Heart left ventricle (tissue), 16 donors: ENCODE data around the gene AFG3L2. TPM values are rescaled to one million over a fixed set of nuclear protein-coding genes. Genes with fewer than 3 reads are reported as not detected.
A peak's percentile ranks its signal among the peaks of the same experiment; 100 is the strongest.

Experiments
- ATAC-seq, 4 donors: fragments of 200-7000 bp; cut with Tn5 transposase; one replicate each; pipeline ENCODE4 v1.9.1; 2020 to 2022; ENCODE audit warnings: moderate library complexity in 4 of 4, mild to moderate bottlenecking in 3 of 4, moderate number of reproducible peaks in 1 of 4
- DNase-seq, 5 donors: peaks; one replicate each; pipeline ENCODE4 v3.0.0-alpha.2; 2020
- H3K27ac ChIP-seq, 12 donors: fragments of 200-600 bp; sonication (generic) in 4 of 12; one replicate each; pipeline versions ENCODE4 v1.5.0 to v1.8.0; 2016 to 2022; ENCODE audit warnings: mild to moderate bottlenecking in 2 of 12
- H3K27me3 ChIP-seq, 9 donors: fragments of 200-600 bp; sonication (generic) in 2 of 9; one replicate each; pipeline versions ENCODE4 v1.5.1 to v1.8.0; 2016 to 2022; ENCODE audit warnings: mild to moderate bottlenecking in 3 of 9
- H3K36me3 ChIP-seq, 9 donors: fragments of 200-600 bp; sonication (generic) in 2 of 9; one replicate each; pipeline versions ENCODE4 v1.5.0 to v1.8.0; 2018 to 2022; ENCODE audit warnings: mild to moderate bottlenecking in 2 of 9
- H3K4me1 ChIP-seq, 12 donors: fragments of 200-600 bp; sonication (generic) in 4 of 12; one replicate each; pipeline versions ENCODE4 v1.5.0 to v1.8.0; 2016 to 2022; ENCODE audit warnings: mild to moderate bottlenecking in 3 of 12
- H3K4me3 ChIP-seq, 12 donors: fragments of 200-600 bp; sonication (generic) in 4 of 12; one replicate each; pipeline versions ENCODE4 v1.5.0 to v1.8.0; 2017 to 2022; ENCODE audit warnings: mild to moderate bottlenecking in 9 of 12, moderate library complexity in 4 of 12
- H3K9me3 ChIP-seq, 12 donors: fragments of 200-600 bp; sonication (generic) in 4 of 12; one replicate each; pipeline versions ENCODE4 v1.5.0 to v1.8.0; 2016 to 2022; ENCODE audit warnings: mild to moderate bottlenecking in 1 of 12
- POLR2A ChIP-seq, 2 donors: fragments of 450-650 bp; IDR thresholded peaks; one replicate each; pipeline ENCODE4 v1.6.1; 2017; ENCODE audit warnings: antibody characterized with exemption in 2 of 2, mild to moderate bottlenecking in 2 of 2, moderate library complexity in 2 of 2
- WGBS, 4 donors: extraction: QIAGEN DNeasy Blood & Tissue Kit in 2 of 4; methylation state at CpG; one replicate each; pipeline versions ENCODE4 v1.1.5 to v1.1.7; 2013 to 2018; 5-methylcytosine and 5-hydroxymethylcytosine counted together
- intact Hi-C, 10 donors: fragments of 100-400 bp; cut with DNase I; formaldehyde crosslinking; loops; one replicate each; pipeline versions ENCODE4 v1.11.1 to v1.14.2; 2022
- polyA plus RNA-seq, 2 donors: library from polyadenylated mRNA; stranded (reverse); fragments of 200-250 nt; gene quantifications; one replicate each; pipeline ENCODE4 v1.2.3, GENCODE V29; 2013
- total RNA-seq, 9 donors: library from RNA; depleted of rRNA in 2 of 9; stranded (reverse); fragments of >200 nt in 2 of 9; fragmentation: NEBNext Ultra II Directional in 3 of 9; extraction: Animal tissue kit (Norgen Biotek cat#: 25700) in 3 of 9; gene quantifications; one replicate each; pipeline versions ENCODE4 v1.1.0 to v1.2.4, GENCODE V29; 2016 to 2023
- TF ChIP-seq, protein P1 (sequence below), 12 donors: fragments of 200-600 bp; sonication (generic) in 4 of 12; IDR thresholded peaks; one replicate each; pipeline versions ENCODE4 v1.5.0 to v1.8.0; 2018 to 2022; ENCODE audit warnings: antibody characterized with exemption in 12 of 12, mild to moderate bottlenecking in 5 of 12
- donor health status: ischemic (EF 13 %, LVEDD 7.1; RV severe dilation, severe dysfunction).
- donor health status: healthy with polysubstance abuse.
- donor health status: DM: no; HTN: yes; CAD: no.
- donor health status: DM: no; HTN: no; CAD: no.
- donor health status: ischemic (EF 25% LVEDD 6.9; RV normal size, moderate dysfunction).
- donor health status: ischemic (EF 25% LVEDD 5.7; RV mildly dilated, moderate dysfunction).
- donor health status: healthy.
- donor health status: DM: yes; HTN: yes; CAD: no.
- donor health status: ischemic (EF 35%, LVEDD 5.7; RV mildly dilated, moderate dysfunction).
- donor health status: nonischemic (EF 11% LVEDD 7.7; RV severe dilation, severe dysfunction).
- donor health status: DM: yes; HTN: yes; CAD: no.
- donor health status: PGD.
- donor health status: ischemic (EF 29% LVEDD 5.4; RV normal size, mild dysfunction).
- donor health status: nonischemic (EF 23%, LVEDD 6.1; RV moderate dilation, normal function).

Gene AFG3L2
- total and polyA plus RNA-seq, 11 donors = 59.9 to 174 (median 138) TPM

DNA sequence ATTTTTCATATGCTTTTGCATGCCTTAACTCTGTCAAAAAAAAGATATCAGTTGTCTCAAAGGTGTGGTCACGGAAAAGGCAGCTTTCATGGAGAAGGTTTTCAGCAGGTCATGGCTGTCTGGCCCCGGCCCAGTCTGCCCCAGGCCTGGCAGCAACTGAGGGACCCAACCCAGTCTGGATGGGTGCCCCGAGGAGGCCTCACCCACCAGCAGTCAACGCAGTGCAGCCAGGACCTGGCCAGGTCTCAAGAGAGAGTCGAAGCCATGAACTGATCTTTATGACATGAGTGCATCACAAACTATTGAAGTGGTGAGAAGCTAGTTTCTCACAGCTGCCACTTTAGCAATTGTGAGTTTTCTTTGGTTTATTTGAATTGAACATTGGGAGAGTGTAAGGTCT, 61.1 kb downstream of the AFG3L2 start:
- Histone ChIP-seq H3K27me3 (no peaks in the 10 kb centered on the region), H3K27ac (peak overlapping the region; percentile 10 to 82 (median 54)), H3K4me3 (no peak overlapping the region), H3K9me3 (peaks cover 0 to 14% (median 8%) of the 10 kb centered on the region in 12 donors), H3K36me3 (peaks cover 0 to 82% (median 52%) of the 10 kb centered on the region in 9 donors), H3K4me1 (peaks cover 0 to 60% (median 53%) of the 10 kb centered on the region in 12 donors)
- TF ChIP-seq, protein P1, sequence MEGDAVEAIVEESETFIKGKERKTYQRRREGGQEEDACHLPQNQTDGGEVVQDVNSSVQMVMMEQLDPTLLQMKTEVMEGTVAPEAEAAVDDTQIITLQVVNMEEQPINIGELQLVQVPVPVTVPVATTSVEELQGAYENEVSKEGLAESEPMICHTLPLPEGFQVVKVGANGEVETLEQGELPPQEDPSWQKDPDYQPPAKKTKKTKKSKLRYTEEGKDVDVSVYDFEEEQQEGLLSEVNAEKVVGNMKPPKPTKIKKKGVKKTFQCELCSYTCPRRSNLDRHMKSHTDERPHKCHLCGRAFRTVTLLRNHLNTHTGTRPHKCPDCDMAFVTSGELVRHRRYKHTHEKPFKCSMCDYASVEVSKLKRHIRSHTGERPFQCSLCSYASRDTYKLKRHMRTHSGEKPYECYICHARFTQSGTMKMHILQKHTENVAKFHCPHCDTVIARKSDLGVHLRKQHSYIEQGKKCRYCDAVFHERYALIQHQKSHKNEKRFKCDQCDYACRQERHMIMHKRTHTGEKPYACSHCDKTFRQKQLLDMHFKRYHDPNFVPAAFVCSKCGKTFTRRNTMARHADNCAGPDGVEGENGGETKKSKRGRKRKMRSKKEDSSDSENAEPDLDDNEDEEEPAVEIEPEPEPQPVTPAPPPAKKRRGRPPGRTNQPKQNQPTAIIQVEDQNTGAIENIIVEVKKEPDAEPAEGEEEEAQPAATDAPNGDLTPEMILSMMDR (IDR thresholded peaks at IDR 0.05) = no peak
- no peak for TF ChIP-seq POLR2A (IDR thresholded peaks at IDR 0.05)
- peak; percentile 64 to 86 (median 78) for DNase-seq
- intact Hi-C loops = loop anchor here in 2 of 10 donors (5.0 kb wide), 2 partner anchors 39 to 56 kb away; no protein-coding TSS in a partner anchor
- WGBS, 4 donors = 15 to 36% (median 26%) methylated on average over 5 of the region's 5 CpGs
- ATAC-seq = peak; percentile 43 to 78 (median 68)

DNA sequence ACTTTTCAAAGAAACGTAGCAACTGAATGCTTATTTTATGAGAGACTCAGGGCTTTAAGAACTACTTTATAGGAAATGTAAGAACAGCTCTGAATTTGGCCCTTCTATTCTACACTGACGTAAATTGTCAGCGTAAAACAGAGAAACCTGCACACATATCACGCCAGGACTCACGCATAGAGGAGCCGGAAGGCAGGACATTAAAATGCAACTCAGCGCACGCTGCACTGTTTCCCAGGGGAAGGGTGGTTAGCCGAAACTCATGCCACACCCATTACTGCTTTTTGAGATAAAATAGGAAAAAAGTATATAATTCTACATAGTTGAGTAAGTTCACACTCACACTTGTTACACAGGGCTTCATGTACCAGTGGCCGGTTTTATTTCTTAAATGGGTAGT, 61.5 kb downstream of the AFG3L2 start:
- Histone ChIP-seq H3K36me3 (peaks cover 0 to 82% (median 52%) of the 10 kb centered on the region in 9 donors), H3K27me3 (no peaks in the 10 kb centered on the region), H3K9me3 (peaks cover 0 to 14% (median 8%) of the 10 kb centered on the region in 12 donors), H3K4me3 (no peak overlapping the region), H3K4me1 (peaks cover 0 to 61% (median 57%) of the 10 kb centered on the region in 12 donors), H3K27ac (peak overlapping the region in 11 of 12 donors; percentile 27 to 82 (median 55))
- no peak for DNase-seq
- no peak for TF ChIP-seq POLR2A (IDR thresholded peaks at IDR 0.05)
- TF ChIP-seq, protein P1 (IDR thresholded peaks at IDR 0.05) = no peak
- ATAC-seq = peak in 2 of 4 donors; percentile 6 to 14
- WGBS, 4 donors = 46 to 65% (median 55%) methylated on average over 10 of the region's 10 CpGs
- intact Hi-C loops = loop anchor here in 2 of 10 donors (5.0 kb wide), 2 partner anchors 38 to 57 kb away; no protein-coding TSS in a partner anchor

DNA sequence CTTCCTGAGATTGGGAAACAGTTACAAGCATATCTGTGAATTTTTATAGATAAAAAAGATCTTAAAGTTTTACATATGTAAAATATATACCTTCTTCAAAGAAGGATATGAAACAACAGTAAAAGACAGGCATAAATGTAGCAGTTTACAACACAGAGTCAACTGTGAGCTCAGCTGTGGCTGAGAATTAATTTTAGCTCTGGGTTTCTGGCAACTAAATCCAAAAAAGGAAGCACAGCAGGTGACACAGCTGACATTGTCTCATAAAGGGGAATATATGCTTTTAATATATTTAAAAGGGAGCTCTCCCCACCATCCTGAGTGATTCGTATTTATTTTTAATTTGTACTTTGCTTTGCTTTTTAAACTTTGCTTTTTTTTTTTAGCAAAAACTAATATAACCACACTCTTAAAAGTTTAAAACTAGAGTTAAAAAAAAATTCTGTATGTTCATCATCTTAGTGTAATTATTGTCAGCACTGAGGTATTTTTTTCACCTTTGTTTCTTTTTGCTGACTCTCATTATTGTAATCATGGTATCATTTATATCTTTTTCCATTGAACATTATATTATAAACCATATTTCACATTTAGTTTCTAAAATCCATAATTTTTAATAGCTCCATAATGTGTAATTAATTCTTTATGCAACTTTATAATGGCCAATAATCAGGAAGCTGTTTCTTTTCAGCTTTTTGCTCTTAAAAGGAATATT, 62.3 kb downstream of the AFG3L2 start:
- WGBS, 4 donors = 79 to 86% (median 83%) methylated on average over 1 of the region's 1 CpG
- ATAC-seq = no peak
- intact Hi-C loops = loop anchor here in 2 of 10 donors (5.0 kb wide), 2 partner anchors 37 to 58 kb away; no protein-coding TSS in a partner anchor
- Histone ChIP-seq H3K27me3 (no peaks in the 10 kb centered on the region), H3K4me3 (no peak overlapping the region), H3K9me3 (peaks cover 0 to 14% (median 8%) of the 10 kb centered on the region in 12 donors), H3K4me1 (peaks cover 0 to 67% (median 63%) of the 10 kb centered on the region in 12 donors), H3K27ac (peak overlapping the region in 11 of 12 donors; percentile 0 to 82 (median 55)), H3K36me3 (peaks cover 0 to 78% (median 50%) of the 10 kb centered on the region in 9 donors)
- no peak for TF ChIP-seq POLR2A (IDR thresholded peaks at IDR 0.05)
- TF ChIP-seq, protein P1 (IDR thresholded peaks at IDR 0.05) = no peak
- no peak for DNase-seq

DNA sequence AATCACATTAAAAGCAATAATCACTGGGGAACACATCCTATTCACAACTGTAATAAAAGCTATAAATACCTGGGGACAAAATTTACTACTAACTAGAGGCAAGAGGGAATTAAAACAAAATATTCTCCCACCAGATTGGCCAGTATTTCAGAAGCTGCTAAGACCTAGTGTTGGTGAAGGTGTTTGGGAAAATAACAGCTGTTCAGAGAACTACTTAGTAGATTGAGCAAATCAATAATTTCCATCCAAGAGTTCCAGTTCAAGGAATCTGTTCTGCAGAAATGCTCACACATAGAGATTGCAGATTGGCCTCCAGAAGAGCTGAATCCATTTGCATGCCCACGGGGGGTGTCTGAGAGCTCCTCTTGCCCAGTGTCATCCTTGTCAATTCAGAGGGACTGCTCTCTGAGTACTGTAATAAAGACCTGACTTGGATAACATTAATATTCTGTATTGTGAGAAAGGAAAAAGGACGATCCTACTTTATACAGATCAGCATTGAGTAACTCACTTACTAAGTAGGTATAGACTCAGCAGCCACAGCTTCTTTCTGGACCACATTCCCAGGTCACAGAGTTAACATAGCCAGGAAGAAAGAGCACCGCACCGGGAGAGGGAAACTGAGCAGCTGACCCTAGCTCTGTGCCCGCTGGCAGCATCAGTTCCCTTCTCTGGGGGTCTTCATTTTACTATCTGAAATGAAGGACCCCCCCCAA, 63.3 kb downstream of the AFG3L2 start:
- H3K4me3 ChIP-seq = no peak overlapping the region
- intact Hi-C loops = no loop called here
- H3K36me3 ChIP-seq = peaks cover 0 to 76% (median 45%) of the 10 kb centered on the region in 9 donors
- H3K4me1 ChIP-seq = peaks cover 0 to 77% (median 69%) of the 10 kb centered on the region in 12 donors
- ATAC-seq (no peak), DNase-seq (no peak)
- H3K9me3 ChIP-seq = peaks cover 0 to 14% (median 8%) of the 10 kb centered on the region in 12 donors
- 76 to 87% (median 83%) methylated on average over 5 of the region's 5 CpGs for WGBS, 4 donors
- no peaks in the 10 kb centered on the region for H3K27me3 ChIP-seq
- TF ChIP-seq, protein P1 (IDR thresholded peaks at IDR 0.05) = no peak
- TF ChIP-seq POLR2A (IDR thresholded peaks at IDR 0.05) = no peak
- H3K27ac ChIP-seq = peak overlapping the region in 11 of 12 donors; percentile 0 to 82 (median 33)
